HG03064 (cell line): ENCODE data around the gene BRS3.

ENCODE experiments used
- ATAC-seq: cut with Tn5 transposase; IDR thresholded peaks from one replicate; pipeline ENCODE4 v1.9.1; 2021; ENCODE audit warnings: low read depth; ENCODE audit not compliant: unreplicated experiment

Gene BRS3

GRCh38 chrX:136493011-136493410, 5.3 kb downstream of the BRS3 start:
- no peak for ATAC-seq

- no peak for ATAC-seq
These were observed 7.3 kb downstream of the BRS3 start for GRCh38 chrX:136495043-136495442.

DNA sequence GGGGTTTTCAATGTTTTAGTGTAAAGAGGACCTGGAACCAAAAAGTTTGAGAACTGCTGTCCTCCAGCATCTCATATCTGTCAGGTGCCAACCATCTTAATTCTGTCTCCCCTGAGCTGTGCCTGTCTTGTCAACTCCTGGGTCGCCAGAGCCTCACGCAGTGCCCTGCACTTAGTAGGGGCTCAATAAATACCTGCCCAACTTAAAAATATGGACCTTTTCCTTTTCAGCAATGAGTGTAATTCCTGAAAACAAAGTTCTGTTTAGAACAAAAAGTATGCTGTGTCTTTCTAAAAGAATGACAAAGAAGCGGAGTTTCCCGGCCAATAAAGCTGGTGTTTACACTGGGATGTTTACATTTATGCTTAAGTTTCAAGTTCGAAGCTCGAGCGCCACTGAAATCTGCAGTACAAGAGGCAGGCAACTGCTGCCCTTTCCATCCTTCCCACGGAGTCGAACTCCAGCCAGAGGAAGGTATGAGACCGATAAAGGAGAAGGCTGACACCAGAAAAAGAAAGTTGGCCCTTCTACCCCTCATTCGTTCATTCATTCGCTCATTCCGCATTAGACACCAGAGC, 8.5 kb downstream of the BRS3 start:
- no peak for ATAC-seq

DNA sequence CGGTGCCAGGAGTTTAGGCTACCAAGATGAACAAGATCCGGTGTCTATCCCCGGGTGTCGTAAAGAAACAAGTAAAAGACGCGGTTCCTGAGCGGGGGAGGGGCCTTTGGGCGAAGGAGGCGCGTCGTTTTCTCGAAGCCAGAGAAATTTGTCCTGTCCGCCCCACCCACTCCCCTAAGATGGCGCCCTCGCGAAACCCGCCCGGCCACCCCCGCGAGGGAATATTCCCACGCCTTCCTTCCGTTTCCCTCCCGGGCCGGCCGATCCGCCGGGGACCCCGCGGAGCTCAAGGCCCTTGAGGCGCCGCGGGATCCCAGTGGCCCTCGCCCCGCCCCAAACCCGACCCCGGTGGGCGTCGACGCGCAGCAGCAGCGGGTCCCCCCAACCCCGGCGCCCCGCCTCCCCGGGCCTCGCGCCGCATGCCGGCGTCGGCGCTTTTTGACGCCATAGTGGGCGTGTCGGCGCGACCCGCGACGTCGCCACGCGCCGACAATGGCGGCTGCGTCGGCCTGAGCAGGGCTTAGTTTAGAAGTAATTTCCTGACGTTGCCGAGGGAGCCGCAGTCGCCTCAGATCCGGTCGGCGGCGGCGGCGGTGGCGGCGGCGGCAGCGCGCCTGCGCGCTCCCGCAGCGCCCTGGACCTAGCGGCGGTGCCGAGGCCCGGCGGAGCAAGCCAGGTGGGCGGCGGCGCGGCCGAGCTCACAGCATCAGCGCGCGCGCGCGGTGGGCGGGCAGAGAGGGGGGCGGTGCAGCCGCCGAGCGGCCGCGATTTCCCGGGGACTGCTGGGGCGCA, 9.2 kb downstream of the BRS3 start:
- ATAC-seq, result peak; percentile 80

- peak; percentile 13 for ATAC-seq
These were observed 9.9 kb downstream of the BRS3 start, which contains the start of gene HTATSF1 for GRCh38 chrX:136497556-136498052. TSS of gene HTATSF1 (plus strand) at chrX:136497592. CDS start at chrX:136497685, 93 bp downstream.

DNA sequence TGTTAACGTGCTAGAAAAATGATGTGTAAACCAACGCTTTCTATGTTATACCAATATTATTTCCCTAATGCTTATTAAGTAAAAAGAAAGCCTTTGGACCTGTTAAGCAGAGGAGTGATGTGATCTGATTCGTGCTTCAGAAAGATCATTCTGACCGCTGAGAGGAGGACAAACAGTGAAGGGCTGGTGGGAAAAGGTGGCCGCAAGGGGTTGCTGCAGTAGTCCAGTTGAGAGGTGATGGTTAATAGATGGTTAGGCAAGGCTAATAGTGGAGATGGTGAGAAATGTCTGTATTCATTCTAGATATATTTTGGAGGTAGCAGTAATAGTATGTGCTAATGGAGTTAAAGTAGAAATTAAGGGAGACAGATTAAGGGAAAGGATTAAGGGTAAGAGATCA, 31.3 kb downstream of the BRS3 start:
- no peak for ATAC-seq

- no peak for ATAC-seq
These were observed 36.0 kb downstream of the BRS3 start for GRCh38 chrX:136523770-136524169.

DNA sequence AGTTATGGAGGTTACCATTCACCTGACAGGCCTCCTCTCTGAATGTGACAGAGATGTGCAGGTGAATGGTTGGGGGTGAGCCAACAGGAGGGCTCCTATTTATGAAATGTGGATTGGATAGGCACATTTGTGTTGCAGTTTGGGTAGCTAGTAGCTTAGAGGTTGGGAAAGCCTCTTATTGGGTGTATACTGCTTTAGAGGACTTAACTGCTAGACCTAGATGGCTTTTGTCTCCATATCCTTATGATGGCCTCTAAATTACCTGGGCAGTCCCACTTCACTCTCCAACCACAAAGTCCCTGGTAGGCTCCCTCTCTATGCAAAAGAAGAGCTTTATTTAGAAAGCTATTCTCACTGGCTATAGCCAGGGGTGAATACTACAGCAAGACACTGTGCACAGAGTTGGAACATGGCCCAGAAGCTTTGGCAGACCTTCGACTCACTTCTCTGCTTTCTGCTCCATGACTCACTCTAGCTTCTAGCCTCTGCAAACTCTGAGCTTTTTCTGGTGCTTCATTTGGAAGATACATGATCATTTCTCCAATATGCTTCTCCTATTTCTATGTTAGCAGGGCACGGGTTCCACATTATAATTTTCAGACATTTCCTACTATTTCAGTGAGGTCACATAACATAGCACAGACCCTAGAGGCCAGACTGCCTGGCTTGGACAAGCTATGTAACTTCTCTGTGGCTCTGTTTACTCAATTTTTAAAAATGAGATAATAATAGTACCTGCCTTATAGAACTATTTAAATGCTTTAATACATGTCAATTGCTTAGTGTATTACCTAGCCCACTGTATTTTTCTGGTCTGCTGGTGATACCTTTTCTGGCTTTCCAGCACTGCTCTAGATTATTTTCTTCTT, 38.2 kb downstream of the BRS3 start:
- no peak for ATAC-seq

DNA sequence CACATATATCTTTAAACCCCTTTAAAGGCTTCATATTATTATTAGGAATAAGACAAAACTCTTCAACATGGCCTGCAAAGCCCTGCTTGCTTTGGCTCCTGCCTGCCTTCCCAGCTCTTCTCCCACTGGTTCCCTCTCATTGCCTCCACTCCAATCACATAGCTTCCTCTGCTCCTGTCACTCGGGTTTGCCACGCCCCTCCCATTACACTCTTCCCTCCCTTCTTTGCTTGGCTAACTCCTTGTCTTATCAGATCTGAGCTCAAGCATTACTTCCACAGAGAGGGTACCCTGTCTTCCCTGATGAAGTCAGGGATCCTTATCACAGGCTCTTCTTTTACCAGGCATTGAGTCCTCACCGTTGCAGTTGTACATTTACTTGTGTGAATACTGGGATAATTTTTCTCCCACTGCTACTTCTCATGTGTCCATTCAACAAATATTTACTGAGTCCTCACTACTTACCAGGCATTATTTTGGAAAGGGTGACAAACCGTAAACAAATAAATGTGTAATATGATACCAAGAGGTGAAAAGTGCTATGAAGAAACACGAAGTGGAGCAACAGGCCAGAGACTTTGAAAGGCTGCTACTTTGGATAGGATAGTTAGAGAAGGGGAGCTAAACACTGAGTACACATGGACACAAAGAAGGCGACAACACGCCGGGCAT, 41.0 kb downstream of the BRS3 start:
- ATAC-seq, result no peak

GRCh38 chrX:136529795-136530194, 42.0 kb downstream of the BRS3 start:
- no peak for ATAC-seq

DNA sequence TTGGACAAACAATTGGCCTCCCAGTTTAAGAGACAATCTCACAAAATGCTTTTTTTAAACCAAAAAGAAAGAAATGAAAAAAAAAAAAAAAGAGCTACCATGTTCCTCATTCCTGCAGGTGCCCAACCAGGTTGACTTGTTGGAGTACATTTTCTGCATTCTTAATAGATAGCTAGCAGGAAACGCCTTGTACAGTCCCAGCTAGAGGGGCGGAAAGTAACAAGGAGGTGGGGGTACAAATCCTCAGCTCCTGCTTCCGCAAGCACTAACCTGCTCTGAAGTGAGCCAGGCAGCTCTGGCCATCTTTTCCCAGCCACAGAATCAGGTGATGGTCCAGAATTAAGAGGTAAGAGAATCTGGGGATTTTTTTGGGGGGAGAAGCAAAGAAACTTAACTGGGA, 44.2 kb downstream of the BRS3 start, which contains the start of gene VGLL1:
TSS of gene VGLL1 (plus strand) at position 265 of the 400 bp plus-strand sequence. CDS start 3,806 bp downstream, outside the sequence.
- no peak for ATAC-seq

DNA sequence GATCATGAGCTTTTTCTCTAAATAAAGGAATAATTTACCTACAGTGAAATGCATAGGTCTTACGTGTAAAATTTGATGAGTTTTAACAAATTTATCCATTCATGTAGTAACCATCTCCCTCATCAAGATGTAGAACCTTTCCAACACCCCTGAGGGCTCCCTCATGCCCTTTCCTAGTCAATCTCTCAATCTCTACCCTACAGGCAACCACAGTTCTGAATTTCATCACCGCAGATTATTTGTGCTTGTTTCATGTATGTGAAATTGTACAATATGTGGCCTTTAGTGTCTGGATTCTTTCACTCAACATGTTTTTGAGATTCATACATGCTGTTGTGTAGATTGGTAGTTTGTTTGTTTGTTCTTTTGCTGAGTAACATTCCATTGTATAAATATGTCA, 46.4 kb downstream of the BRS3 start:
- ATAC-seq, result no peak

DNA sequence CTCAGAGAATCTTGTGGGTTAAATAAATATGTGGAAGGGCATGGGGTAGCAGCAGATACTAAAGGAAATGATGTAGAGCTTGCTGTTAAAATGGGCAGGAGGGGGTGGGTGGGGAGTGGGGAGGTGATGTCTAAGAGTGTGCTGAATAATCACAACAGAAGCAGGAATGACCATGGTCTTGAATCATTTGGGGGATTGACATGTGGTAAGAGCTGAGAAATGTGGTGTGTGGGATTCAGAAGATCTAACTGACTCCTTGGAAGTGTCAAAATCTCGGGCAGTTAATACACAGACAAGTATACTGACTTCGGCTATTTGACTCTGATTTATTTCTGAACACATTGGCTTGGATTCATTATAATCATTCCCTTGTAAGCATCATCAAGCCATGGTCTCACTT, 51.1 kb downstream of the BRS3 start:
- no peak for ATAC-seq

GRCh38 chrX:136540226-136540625, 52.5 kb downstream of the BRS3 start:
- no peak for ATAC-seq

DNA sequence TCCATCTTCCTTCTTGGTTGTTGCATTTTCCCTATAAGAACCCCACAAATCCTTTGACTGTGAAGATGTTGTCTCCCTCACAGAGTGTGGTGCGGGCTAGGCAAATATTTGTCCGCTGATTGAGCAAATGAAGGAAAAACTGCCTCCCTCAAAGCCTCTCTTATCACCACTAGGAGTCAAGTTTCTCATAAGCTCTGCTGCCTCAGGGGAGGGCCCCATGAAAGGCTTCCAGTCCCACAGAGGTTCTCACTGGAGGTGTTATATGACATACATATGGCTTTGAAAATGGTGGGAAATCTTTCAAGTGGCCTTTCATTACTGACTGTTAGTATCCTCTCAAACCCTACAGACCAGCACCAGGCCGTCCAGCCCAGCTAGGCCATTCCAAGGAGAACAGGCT, 53.5 kb downstream of the BRS3 start:
- ATAC-seq, result no peak

- no peak for ATAC-seq
These were observed 54.5 kb downstream of the BRS3 start for GRCh38 chrX:136542281-136542680.
